ENCODE data around the gene OR52E2.

GRCh38 chr11:5013012-5013411 is 46.4 kb downstream of the OR52E2 start:
- TF ChIP-seq CTCF (IDR thresholded peaks at IDR 0.05; ENCODE audit: low read depth, low read length) (no peak), POLR2A (IDR thresholded peaks at IDR 0.05; ENCODE audit: extremely low read depth, insufficient read length) (no peak), MAX (IDR thresholded peaks at IDR 0.05; ENCODE audit: low read depth, low read length) (no peak)

All from NB4 (cell line).